ENCODE measurements around the gene ADGRA1.

DNA sequence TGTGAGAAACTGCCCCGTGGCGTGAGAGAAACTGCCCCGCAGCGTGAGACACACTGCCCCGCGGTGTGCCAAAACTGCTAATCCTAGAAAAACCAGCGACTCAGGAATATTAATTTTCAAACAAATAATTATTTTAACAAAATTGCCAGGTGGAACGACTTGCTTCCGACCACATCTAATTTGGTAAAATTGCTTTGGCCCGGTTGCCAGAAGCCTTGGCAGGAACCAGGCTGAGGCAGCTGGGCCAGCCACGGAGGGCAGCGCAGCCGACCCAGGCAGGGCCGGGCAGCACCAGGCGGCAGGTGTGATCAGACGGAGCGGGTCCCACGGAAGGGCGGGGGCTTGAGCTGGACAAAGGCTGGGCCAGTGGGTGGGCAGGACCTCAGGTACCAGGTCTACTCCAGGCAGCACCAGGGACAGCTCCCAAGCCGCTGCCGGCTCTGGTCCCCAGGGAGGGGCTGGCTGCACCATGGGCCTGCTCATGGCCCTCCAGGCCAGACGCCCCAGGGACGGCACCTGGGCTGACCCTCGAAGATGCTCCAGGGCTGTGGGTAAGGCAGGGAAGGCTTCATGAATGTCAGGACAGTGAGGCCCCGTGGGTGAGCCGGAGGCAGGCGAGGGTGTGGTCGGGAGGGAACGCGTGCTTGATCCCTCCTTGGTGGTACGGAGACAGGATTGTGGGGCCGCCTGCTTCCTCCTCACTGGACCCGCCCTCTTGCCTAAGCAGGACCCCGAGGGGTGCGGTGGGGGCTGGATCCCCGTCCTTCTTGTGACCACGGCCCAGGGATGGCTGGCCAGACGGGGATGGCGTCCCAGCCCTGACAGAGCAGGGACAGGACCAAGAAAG lies 7.7 kb upstream of the ADGRA1 start:
- TF ChIP-seq CTCF (IDR thresholded peaks at IDR 0.05) = no peak
- no peak for TF ChIP-seq MAX (IDR thresholded peaks at IDR 0.05)
